Vagina (tissue), 2 donors: Measurements from ENCODE around the gene TMEM243.

ENCODE experiments used
- POLR2A ChIP-seq, 2 donors: fragments of 450-650 bp; IDR thresholded peaks; one replicate each; pipeline ENCODE4 v1.6.1; 2017; ENCODE audit warnings: antibody characterized with exemption in 2 of 2, mild to moderate bottlenecking in 2 of 2, moderate library complexity in 2 of 2
- TF ChIP-seq, protein P1 (sequence below), 3 experiments: fragments of 450-650 bp in 2 of 3; fragments of 200-600 bp in 1 of 3; sonication (generic) in 1 of 3; IDR thresholded peaks; one replicate each; pipeline ENCODE4 v1.5.1; 2017 to 2019; ENCODE audit warnings: antibody characterized with exemption in 3 of 3, mild to moderate bottlenecking in 2 of 3, moderate library complexity in 2 of 3

- no peak for TF ChIP-seq POLR2A (IDR thresholded peaks at IDR 0.05)
- TF ChIP-seq, protein P1, sequence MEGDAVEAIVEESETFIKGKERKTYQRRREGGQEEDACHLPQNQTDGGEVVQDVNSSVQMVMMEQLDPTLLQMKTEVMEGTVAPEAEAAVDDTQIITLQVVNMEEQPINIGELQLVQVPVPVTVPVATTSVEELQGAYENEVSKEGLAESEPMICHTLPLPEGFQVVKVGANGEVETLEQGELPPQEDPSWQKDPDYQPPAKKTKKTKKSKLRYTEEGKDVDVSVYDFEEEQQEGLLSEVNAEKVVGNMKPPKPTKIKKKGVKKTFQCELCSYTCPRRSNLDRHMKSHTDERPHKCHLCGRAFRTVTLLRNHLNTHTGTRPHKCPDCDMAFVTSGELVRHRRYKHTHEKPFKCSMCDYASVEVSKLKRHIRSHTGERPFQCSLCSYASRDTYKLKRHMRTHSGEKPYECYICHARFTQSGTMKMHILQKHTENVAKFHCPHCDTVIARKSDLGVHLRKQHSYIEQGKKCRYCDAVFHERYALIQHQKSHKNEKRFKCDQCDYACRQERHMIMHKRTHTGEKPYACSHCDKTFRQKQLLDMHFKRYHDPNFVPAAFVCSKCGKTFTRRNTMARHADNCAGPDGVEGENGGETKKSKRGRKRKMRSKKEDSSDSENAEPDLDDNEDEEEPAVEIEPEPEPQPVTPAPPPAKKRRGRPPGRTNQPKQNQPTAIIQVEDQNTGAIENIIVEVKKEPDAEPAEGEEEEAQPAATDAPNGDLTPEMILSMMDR (IDR thresholded peaks at IDR 0.05): no peak
Observed at GRCh38 chr7:87147500-87147899, 72.0 kb downstream of the TMEM243 start.
